ENCODE results near the gene POGLUT3.

Gene POGLUT3

DNA sequence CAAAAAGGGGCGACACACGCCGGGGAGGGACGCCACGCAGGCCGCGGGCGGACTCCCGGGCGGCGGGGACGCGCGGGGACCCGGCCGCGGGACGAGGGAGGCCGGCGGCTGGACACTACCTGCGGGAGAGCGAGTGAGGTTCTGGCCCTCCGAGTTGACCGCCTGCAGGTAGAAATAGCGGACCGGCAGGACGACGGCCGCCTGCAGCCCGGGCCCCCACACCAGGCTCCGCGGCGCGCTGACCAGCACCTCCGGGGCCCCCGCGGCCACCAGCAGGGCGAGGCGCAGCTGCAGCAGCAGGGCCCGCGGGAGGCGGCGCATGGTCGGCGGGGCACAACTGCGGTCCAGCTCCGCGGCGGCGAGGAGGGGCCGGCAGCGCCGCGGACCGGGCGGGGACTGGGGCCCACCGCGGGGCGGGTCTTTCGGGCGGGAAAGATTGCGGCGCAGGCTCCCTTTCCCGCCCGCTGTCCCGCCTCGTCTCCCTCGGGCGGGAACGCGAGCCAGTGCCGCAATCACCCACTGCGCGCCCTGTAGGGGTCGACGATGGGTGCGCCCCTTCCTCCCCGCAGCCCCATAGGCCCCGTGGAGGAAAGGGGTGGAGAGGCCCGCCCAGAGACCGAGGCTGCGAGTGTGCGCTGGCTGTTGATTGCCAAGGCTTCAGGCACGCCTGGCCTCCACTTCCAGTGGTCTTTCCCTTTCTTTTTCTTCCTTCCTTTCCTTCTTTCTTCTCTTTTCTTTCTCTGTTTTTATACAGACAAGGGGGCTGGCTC, at the start of gene POGLUT3:
POGLUT3 (minus strand) TSS at position 339 of the 770 bp plus-strand sequence; CDS start at position 321, 18 bp downstream.
- peak; percentile 18 for DNase-seq (ENCODE audit: low spot score)

GRCh38 chr11:108545909-108546501, 47.8 kb upstream of the POGLUT3 start:
- no peak for DNase-seq (ENCODE audit: low spot score)

DNA sequence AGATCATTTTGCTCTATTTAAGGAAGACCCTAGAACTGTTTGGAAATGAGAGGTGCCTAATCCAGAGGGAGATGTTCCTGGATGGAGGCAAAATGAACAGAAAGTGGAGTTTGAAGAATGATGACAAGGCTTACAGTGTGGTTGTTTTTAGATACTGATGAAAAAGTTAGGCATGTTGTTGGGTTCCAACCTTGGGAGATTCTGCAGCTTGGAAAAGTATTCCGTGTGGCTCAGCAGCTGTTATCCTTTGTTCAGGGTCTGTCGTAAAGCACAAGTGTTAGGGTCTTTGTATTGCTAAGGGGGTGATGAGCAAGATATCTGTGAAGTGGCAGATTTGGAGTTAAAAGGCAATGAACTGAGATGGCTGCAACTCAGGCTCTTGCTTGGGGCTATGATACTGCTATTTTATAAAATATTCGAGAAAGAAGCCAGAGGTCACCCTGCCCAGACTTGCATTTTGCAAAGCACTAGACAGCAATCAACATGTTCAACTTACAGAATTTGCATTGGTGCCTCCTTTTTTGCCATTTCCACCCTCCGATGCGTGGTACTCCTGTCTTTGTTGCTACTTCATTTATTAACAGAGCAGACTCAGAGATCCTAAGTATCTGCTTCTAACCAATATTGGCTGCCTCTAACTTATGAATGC, 45.3 kb upstream of the POGLUT3 start:
- no peak for DNase-seq (ENCODE audit: low spot score)

DNA sequence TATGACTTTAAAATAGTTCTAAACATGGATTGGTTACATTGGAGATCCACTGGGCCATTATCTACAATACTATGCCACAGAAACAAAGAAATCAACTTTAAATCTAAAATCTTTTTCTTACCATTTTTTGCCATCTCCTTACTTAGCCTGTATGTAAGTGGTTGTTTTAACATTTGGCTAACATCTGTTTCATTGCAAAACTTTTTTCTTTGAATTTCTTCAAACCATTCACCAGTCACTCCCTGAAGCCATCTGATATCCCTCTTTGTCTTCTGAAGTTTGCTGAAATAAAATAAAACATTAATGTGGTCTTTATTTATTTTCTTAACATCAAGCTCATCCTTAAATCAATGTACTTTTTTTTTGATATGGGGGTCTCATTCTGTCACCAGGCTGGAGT, 43.3 kb upstream of the POGLUT3 start:
- DNase-seq (ENCODE audit: low spot score) = no peak

- DNase-seq (ENCODE audit: low spot score) = no peak
Observed at GRCh38 chr11:108538502-108538901, 40.3 kb upstream of the POGLUT3 start.

DNA sequence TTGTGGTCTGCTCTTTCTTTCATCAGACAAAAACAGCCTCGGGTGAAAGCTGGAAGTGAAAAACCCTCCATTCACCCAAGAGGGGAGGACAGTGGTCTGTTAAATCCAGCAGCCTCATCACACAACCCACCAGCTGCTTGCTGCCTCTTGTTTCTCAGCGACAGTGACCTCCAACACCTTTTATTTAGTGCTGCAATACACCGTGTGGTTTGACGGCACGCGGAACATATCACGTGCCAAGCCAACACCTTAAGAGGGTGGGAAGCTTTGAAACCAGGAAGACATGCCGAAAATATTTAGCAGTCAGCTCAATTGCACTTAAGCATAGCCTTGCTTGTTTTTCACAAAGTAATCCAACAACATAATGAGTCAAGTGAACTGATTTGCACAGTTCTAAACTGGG, 39.8 kb upstream of the POGLUT3 start:
- DNase-seq (ENCODE audit: low spot score) = no peak

DNA sequence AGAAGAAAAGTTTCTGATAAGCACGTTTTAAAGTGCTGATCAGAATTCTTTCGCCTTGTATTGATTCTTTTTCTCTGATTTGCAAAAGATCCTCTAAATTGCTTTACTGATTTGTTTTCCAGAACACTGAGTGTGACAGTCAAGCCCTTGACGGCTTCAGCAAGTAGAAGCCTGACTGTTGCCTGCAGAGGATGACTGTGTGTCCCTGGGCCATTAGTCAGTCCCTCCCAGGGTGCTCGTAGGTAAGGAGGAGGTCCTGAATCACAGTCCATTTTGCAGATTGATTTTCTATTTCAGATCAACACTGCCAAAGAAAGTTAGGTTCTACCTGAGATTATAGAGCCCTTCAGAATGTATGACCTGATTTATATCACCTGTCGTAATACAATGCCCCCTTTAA, 38.6 kb upstream of the POGLUT3 start:
- no peak for DNase-seq (ENCODE audit: low spot score)

GRCh38 chr11:108535384-108535955, 37.3 kb upstream of the POGLUT3 start:
- no peak for DNase-seq (ENCODE audit: low spot score)

DNA sequence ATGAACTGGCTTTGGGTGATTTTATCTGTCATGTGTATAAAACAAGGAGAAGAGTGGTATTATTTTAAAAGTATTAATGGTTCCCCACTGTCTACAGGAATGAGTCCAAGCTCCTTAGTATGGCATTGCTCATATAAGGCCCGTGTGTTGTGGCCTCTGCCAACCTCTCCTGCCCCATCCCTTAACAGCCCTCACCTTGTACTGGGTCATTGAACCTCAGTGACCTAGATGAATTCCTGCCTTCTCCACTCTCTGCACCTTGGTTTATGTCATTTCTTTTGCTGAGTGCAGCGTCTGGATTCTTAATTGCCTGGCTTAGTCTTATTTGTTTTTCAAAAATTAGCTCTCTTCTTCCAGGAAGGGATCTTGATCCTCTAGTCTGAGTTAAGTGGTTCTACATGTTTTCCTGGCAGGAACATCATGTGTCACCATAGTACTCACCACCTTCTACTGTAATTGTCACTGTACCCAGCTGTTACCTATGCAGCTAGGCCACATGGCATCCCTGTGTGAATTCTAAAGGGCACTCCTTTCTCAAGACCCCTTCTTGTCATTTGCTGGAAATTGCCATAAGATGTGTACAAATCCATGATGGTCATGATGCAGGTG, 36.2 kb upstream of the POGLUT3 start:
- no peak for DNase-seq (ENCODE audit: low spot score)

GRCh38 chr11:108530426-108530825, 32.2 kb upstream of the POGLUT3 start:
- DNase-seq (ENCODE audit: low spot score) = no peak

DNA sequence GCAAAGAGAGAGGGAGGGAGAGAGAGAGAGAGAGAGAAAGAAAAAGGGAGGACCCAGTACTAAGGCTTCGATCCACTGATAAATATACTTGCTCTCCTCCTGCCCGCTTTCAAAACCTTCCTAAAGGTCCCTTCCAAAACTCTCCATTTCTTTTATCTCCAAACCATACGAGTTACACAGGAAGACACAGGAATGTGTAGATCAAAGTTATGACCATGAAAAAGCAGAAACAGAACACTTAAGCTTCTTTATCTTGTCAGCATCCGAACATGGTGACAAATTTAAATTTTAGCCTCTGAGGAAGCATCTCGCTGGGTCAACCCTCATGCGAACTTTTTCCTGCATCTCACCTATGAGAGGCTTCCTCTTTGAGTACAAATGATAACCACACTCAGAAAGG, 29.2 kb upstream of the POGLUT3 start:
- no peak for DNase-seq (ENCODE audit: low spot score)

DNA sequence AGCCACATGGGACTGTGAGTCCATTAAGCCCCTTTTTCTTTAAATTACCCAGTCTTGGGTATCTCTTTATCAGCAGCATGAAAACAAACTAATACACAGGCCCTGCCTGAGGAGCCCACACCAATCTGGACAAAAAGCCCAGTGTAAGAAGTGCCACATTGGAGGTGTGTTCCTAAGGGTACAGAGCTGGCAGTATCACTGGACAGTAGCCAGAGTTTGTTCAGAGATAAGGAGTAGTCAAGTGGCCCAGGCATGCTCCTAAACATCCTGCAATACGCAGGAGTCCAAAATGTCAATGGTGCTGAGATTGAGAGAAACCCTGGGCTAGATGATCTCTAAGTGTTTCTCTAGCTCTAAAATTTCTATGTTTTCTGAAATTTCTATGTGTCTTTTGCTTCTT, 27.0 kb upstream of the POGLUT3 start:
- DNase-seq (ENCODE audit: low spot score) = no peak

- no peak for DNase-seq (ENCODE audit: low spot score)
Observed at GRCh38 chr11:108524422-108524821, 26.2 kb upstream of the POGLUT3 start.

GRCh38 chr11:108522318-108522717, 24.1 kb upstream of the POGLUT3 start:
- DNase-seq (ENCODE audit: low spot score) = no peak

GRCh38 chr11:108518581-108518980, 20.4 kb upstream of the POGLUT3 start:
- no peak for DNase-seq (ENCODE audit: low spot score)

- no peak for DNase-seq (ENCODE audit: low spot score)
Observed at GRCh38 chr11:108516125-108516524, 17.9 kb upstream of the POGLUT3 start.

DNA sequence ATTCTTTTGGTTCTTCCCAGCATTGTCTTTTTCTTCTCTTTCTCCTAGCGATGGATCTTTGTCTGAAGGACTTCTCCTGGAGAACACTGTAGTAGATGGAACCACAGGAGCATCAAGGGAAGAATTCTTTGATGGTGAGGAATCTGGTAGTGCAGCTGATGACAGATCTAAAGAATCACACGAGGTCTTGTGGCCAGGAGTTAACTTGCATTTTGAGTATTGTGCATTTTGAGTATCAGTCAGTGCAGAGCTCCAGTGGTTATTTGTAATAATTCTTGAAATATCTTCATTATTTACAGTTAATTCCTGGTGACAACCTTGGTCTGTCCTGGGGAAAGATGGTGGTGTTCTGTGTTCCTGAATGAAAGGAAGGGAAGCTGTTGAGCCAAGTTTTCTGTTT, 14.5 kb upstream of the POGLUT3 start:
- DNase-seq (ENCODE audit: low spot score) = peak; percentile 5

- no peak for DNase-seq (ENCODE audit: low spot score)
Observed at GRCh38 chr11:108511851-108512474, 13.8 kb upstream of the POGLUT3 start.

DNA sequence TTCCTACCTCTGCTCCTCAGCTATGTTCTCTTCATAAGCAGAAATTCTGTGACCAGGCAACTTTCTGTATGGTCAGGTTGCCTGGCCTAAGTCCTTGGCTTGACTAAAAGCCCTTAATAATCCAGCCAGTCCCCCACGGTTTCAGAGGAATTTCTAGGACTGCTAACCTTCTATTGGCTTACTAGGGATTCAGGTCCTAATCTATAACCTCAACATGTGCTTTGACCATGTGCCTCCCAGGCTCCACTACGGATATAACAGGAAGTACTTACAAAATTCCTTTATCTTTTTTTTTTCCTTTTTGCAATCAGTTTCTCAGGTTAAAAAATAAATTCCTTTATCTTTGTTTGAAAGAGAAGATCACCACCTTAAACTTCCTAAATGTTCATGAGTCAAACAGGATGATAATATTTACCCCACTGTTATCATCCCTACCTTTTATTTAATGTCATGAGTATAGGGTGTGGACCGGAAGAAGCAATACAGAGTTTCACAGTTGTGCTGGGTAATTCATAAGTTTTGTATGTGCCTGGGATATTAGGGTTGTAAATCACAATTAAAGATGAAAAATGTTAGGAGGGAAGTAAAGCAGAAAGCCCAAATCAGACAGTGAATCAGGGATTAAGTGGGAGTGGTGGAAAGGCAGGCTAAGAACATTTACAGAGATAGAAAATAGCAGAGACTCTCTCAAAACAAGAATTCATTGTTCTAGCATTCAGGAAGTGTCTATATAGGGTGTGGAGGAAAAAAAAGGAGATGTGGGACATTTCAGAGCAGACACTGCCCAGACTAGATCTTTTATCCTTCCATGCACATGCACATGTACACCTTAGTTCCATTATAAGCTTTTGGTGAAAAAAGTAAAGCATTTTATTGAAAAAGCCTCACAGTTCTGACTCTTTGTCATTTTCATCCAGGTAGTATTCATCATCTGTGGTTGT, 10.7 kb upstream of the POGLUT3 start:
- no peak for DNase-seq (ENCODE audit: low spot score)

GRCh38 chr11:108501396-108501795, 3.2 kb upstream of the POGLUT3 start:
- no peak for DNase-seq (ENCODE audit: low spot score)

DNA sequence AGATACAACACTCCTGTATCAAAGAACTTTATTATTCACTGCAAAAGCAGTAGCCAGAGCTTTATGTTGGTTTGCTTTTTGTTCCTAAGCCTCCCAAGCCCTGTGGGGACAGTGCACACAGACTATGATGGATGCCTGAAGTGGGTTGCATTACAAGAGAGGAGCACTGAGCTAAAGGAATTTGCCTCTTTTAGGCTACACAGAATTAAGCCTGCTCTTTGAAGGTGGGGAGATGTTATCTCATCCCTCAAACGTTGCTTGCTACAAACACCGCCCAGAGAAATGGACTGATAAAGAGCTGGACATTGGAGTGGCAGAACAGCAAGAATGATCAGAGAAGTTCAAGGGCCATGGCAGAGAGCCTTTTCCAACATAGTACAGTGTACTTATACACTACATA, 2.5 kb upstream of the POGLUT3 start:
- no peak for DNase-seq (ENCODE audit: low spot score)

Data from activated CD4-positive, alpha-beta T cell treated with anti-CD3 and anti-CD28 coated beads, Interleukin-2, Interleukin-4, amounts not matched to agents 100 ng/mL and 50 ng/mL, durations not matched to agents 16 hours and 8 hours (primary cell).